IPS-11a (cell line): ENCODE measurements around the gene MYO5A.

Experiments
- H3K4me3 ChIP-seq: one replicate; pipeline ENCODE4 v1.5.1; 2013; ENCODE audit warnings: low read depth, low read length, control low read depth

The MYO5A gene

GRCh38 chr15:52378746-52379394, 149.8 kb downstream of the MYO5A start:
- H3K4me3 ChIP-seq, result no peak overlapping the region

- H3K4me3 ChIP-seq, result no peak overlapping the region
These were observed 158.7 kb downstream of the MYO5A start for GRCh38 chr15:52370010-52370409.

DNA sequence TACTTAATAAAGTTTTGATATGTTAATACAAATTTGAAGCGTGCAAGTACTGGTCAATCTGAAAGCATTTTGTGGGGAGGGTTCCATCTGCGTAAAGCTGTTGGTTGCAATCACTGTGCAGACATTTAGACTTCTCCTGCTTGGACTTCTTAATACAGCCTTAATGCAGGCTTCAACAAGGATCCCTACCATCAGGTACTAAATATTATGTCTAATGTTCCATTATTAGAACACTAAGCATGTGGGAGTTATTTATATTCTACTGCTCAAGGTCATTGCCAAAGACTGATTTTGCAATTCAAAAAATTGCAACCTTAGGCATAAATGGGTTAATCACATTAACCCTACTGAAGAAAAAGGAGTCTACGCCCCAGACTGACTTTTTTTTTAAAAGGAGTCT, 159.2 kb downstream of the MYO5A start:
- no peak overlapping the region for H3K4me3 ChIP-seq

GRCh38 chr15:52369030-52369429, 159.7 kb downstream of the MYO5A start:
- no peak overlapping the region for H3K4me3 ChIP-seq

DNA sequence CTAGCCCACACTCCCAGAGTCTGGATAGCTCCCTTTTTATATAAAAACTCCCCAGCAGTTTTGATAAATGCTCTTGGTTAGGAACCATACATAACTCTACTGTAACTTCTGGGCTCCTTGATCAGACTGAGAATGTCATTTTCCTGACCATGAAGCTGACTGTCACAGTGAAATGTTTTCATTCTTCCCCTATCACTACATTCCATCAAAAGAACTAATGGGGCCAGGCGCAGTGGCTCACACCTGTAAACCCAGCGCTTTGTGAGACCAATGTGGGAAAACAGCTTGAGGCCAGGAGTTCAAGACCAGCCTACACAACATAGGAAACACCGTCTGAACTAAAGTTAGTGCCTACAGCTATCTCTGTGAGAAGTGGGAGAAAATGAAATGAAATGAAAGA, 160.3 kb downstream of the MYO5A start:
- no peak overlapping the region for H3K4me3 ChIP-seq

DNA sequence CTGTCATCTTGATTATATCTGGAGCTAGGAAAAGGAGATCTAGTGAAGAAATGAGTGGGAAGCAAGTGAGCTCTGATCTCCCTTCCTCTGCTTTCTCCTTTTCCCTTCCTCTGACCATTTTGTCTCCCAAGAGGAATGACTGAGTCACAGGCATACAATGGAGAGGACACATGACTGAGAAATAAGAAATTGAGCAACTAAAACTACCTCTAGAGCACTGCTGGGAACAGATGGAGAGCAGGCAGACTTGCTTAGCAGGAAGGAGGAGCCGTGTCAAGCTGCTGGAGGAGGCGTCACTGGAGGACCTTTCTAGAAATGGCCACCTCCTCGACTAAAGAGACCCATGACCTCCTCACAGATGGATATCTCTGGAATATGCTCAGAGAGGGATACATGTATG, 166.2 kb downstream of the MYO5A start:
- no peak overlapping the region for H3K4me3 ChIP-seq

- H3K4me3 ChIP-seq, result no peak overlapping the region
These were observed 166.6 kb downstream of the MYO5A start for GRCh38 chr15:52361975-52362494.

DNA sequence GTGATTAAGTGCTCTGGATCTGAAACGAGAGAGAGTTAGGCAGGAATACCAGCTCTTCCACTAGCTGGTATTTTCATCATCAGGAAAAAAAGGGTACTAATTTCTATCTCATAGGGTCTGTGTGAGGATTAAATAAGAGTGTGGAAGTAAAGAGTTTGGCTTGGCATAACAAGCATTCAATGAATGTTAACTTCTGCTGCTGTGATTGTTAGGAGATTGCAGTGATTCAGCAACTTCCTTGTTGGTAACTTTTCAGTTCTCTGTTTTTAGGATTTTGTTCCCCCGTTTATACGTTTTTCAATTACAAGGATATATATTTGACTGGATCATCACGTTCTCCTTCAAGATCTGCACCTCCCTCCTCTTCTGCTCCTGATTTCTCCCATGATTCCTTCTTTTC, 167.2 kb downstream of the MYO5A start:
- H3K4me3 ChIP-seq, result no peak overlapping the region

DNA sequence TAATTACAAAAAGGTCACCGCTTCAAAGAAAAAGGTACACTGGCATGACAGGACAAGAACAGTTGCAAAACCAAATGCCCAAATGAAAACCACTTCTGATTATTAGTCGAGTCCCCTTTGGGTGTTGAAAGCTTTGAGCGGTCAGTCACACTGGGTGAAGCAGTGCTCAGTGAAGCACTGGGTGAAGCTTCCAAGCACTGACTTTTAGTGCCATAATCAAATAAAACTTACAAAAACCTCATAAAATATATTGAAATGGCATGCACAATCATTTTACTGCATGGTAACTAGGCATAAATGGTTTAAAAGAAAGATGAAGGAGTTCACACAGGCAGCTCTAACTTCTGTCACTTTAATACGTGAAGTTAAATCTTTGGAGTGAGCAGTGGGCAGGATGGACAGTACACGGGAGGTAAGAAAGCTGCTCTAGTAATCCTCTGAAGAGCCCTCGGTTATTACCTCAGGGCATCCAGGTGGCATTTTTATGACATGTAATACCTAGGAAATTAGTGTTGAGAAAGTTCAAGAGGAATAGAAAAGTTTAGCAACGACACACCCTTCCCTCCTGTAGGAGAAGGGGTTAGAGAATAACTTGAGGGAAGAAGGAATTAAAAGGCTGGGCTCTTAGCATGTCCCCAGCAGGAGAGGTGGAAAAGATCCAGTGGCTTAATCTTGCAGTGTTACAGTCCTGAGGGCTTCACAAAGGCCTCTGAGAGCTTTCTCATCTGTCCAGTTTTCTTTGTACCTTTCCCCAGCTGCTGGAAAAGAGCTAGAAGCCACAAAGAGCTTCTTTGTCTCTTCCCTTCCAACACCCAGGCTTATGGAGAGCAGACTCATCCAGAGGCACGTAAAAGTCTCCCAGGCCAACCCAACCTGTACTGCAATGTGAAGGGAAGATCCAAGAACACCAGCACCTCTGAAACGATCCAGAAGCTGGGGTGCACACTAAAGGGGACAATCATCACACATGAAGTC, 168.2 kb downstream of the MYO5A start:
- no peak overlapping the region for H3K4me3 ChIP-seq

GRCh38 chr15:52359722-52360121, 169.0 kb downstream of the MYO5A start:
- H3K4me3 ChIP-seq, result no peak overlapping the region

- no peak overlapping the region for H3K4me3 ChIP-seq
These were observed 170.7 kb downstream of the MYO5A start for GRCh38 chr15:52357949-52358348.

DNA sequence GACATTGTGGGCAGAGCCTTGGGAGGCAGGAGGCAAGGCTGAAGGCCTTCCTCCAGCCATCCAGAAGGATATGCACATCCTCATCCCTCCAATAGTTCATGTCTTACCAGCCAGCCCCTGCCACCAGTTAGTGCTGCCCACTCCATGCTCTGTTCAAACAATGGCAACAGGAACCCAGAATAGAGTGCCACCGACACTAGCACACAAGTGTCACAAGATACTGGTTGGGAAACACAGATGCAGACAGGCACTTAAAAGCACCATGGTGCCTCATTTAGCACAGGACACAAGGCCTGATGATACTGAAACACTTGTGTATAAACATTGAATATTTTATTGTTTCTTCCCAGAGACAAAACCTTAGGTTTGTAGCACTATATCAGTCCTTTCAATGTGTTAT, 176.6 kb downstream of the MYO5A start:
- H3K4me3 ChIP-seq, result no peak overlapping the region

DNA sequence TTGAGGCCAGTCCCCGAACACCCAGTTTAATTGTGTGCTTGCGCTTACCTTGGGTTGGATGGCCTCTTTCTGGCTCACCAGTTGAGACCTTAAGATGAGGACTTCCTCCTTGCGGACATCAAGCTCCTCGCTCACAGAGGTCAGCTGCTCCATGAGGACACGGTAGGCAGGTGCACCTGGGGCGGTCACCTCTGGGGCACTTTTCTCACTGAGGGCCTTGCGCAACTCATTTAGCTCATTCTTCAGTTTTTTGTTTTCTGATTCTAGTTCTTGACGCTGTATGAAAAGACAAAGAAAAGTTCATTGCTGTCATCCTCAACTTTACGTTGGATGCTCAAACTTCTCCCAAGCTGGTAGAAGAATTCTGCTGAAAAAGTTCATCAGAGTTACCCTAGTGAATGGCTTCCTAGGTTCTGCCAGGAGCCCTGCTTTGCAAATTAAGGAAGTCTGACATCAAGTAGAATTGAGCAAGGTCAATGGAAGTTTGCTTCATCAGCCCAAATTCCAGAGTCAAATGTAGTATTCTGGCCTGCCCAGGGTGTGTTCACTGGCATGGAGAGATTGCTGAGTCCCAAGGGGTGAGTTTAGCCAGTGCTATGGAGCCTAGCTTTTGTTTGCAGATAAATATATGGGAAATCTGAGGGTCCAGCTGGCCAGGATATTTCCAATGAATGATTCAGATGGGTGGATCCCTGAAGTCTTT, 177.3 kb downstream of the MYO5A start:
- H3K4me3 ChIP-seq, result no peak overlapping the region

- H3K4me3 ChIP-seq, result no peak overlapping the region
These were observed 178.3 kb downstream of the MYO5A start for GRCh38 chr15:52350423-52350822.

GRCh38 chr15:52349052-52349700, 179.5 kb downstream of the MYO5A start:
- no peak overlapping the region for H3K4me3 ChIP-seq

DNA sequence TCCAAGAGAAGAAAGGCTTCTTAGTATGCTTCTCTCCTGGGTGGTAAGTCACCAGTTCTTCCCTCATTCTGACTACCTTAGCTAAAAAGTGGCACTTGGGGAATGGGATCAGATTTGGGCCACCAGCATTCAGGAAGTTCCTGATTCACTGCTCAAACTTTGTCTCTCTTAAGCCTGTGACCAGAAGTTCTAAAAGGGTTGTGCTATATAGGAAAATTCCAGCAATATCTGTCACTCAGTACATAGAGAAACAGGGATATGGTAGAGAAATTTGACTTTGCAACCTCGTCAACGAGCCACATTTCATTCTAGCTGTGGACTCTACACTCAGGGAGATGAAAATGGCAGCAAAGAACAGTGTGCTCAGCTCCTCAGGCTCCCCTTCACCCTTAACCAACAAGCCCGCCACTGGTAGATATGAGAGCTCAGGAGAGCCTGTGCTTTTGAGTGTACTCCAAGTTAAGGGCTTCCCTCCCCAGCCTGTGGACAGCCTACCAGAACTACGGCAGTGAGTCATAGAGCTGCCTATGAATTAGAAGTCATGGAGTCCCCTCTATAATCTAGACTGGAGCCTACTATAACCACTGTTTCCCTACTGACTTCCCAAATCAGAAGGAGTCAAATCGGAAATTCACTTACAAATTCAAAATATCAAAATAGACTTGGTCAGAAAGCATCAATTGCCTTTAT, 180.5 kb downstream of the MYO5A start:
- H3K4me3 ChIP-seq, result no peak overlapping the region

DNA sequence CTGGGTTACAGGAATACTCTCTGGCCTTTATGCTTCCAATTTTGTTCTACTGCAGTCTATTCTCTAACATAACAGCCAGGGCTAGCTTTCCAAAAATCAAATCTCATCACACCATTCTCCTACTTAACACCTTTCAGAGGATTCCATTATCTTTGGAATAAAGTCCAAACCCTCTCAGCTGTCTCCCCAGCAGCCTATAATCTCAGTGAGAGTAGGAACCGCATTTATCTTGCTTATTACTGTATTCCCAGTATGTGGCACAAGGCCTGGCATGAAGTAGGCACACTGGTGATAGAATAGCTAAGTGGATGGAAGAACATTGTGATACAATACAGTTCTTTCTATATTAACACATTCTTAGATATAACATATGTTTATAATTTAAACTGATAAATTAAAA, 184.1 kb downstream of the MYO5A start:
- H3K4me3 ChIP-seq, result no peak overlapping the region

- H3K4me3 ChIP-seq, result no peak overlapping the region
These were observed 184.8 kb downstream of the MYO5A start for GRCh38 chr15:52343831-52344230.

GRCh38 chr15:52340093-52340492, 188.6 kb downstream of the MYO5A start:
- H3K4me3 ChIP-seq, result no peak overlapping the region

DNA sequence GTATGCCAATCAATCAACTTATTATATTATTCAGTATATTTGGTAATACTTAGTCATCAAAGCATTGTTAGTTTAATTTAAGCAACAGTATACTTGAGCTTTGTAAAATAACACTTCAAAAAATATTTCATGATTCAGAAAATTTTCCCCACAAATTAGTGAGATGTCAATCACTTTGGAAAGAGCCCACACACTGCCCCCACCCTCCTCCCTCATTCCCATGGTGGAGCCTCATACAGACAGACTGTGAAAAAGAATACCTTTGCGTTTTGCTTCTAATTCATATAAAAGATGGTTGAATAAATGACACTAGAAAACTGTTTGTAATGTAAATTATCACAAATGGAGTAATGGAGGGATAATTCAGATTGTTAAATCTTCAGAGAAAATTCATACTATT, 189.8 kb downstream of the MYO5A start:
- no peak overlapping the region for H3K4me3 ChIP-seq
